BLaER1 treated with 17β-estradiol and CSF1 and Interleukin-3, amounts not matched to agents 10 nM and 100 nM (cell line): ENCODE data around the gene PPP1R9A.

Experiments
- H3K27ac ChIP-seq, 11 experiments: shearing (Covaris generic); formaldehyde crosslinking; 2 replicates each; pipeline ENCODE4 v1.8.1; 2022
- H3K27me3 ChIP-seq, 11 experiments: shearing (Covaris generic); formaldehyde crosslinking; 2 replicates each; pipeline ENCODE4 v1.8.1; 2022
- H3K36me3 ChIP-seq, 11 experiments: shearing (Covaris generic); formaldehyde crosslinking; 2 replicates each; pipeline ENCODE4 v1.8.1; 2022
- H3K4me1 ChIP-seq, 10 experiments: shearing (Covaris generic); formaldehyde crosslinking; 2 replicates each; pipeline ENCODE4 v1.8.1; 2022
- H3K4me2 ChIP-seq, 11 experiments: shearing (Covaris generic); formaldehyde crosslinking; 2 replicates each; pipeline ENCODE4 v1.8.1; 2022
- H3K4me3 ChIP-seq, 10 experiments: shearing (Covaris generic); formaldehyde crosslinking; 2 replicates each; pipeline ENCODE4 v1.8.1; 2022
- H3K9ac ChIP-seq, 11 experiments: shearing (Covaris generic); formaldehyde crosslinking; 2 replicates each; pipeline ENCODE4 v1.8.1; 2022
- H3K9me3 ChIP-seq, 11 experiments: shearing (Covaris generic); formaldehyde crosslinking; replicated peaks in 1 of 11; 2 replicates each; pipeline ENCODE4 v1.8.1; 2022
- H4K20me1 ChIP-seq, 11 experiments: shearing (Covaris generic); formaldehyde crosslinking; 2 replicates each; pipeline ENCODE4 v1.8.1; 2022
- Cebpa-rat ChIP-seq, 11 experiments: shearing (Covaris generic); IDR thresholded peaks; 2 replicates each; pipeline ENCODE4 v1.8.1; 2022

Gene PPP1R9A

GRCh38 chr7:94933256-94933990 lies 26.0 kb downstream of the PPP1R9A start:
- Histone ChIP-seq H3K4me3 (no peak overlapping the region), H3K4me2 (no peak overlapping the region), H4K20me1 (no peaks in the 10 kb centered on the region; a peak in 1 of 22 replicates), H3K36me3 (no peaks in the 10 kb centered on the region), H3K27ac (no peak overlapping the region), H3K4me1 (no peaks in the 10 kb centered on the region), H3K9me3 (no peaks in the 10 kb centered on the region), H3K9ac (no peak overlapping the region), H3K27me3 (peaks cover 0 to 33% (median 0%) of the 10 kb centered on the region in 11 experiments; a peak in 4 of 22 replicates)
- no peak for TF ChIP-seq Cebpa-rat (IDR thresholded peaks at IDR 0.05)

- H3K4me1 ChIP-seq, result peaks cover 0 to 6% (median 4%) of the 10 kb centered on the region in 10 experiments; a peak in 8 of 20 replicates
- no peak overlapping the region for H3K9ac ChIP-seq
- no peak overlapping the region for H3K4me2 ChIP-seq
- H4K20me1 ChIP-seq, result no peaks in the 10 kb centered on the region; a peak in 1 of 22 replicates
- no peaks in the 10 kb centered on the region for H3K9me3 ChIP-seq
- no peaks in the 10 kb centered on the region for H3K36me3 ChIP-seq
- no peak for TF ChIP-seq Cebpa-rat (IDR thresholded peaks at IDR 0.05)
- no peaks in the 10 kb centered on the region for H3K27me3 ChIP-seq
- H3K4me3 ChIP-seq, result no peak overlapping the region
- no peak overlapping the region for H3K27ac ChIP-seq
Observed at GRCh38 chr7:94939395-94939794, 32.0 kb downstream of the PPP1R9A start.

- Histone ChIP-seq H4K20me1 (no peaks in the 10 kb centered on the region; a peak in 1 of 22 replicates), H3K4me1 (peaks cover 0 to 6% (median 4%) of the 10 kb centered on the region in 10 experiments; a peak in 8 of 20 replicates), H3K27ac (no peak overlapping the region), H3K9ac (no peak overlapping the region), H3K27me3 (no peaks in the 10 kb centered on the region), H3K4me2 (no peak overlapping the region), H3K36me3 (no peaks in the 10 kb centered on the region), H3K4me3 (no peak overlapping the region), H3K9me3 (no peaks in the 10 kb centered on the region)
- no peak for TF ChIP-seq Cebpa-rat (IDR thresholded peaks at IDR 0.05)
Observed at GRCh38 chr7:94940241-94940640, 32.8 kb downstream of the PPP1R9A start.

DNA sequence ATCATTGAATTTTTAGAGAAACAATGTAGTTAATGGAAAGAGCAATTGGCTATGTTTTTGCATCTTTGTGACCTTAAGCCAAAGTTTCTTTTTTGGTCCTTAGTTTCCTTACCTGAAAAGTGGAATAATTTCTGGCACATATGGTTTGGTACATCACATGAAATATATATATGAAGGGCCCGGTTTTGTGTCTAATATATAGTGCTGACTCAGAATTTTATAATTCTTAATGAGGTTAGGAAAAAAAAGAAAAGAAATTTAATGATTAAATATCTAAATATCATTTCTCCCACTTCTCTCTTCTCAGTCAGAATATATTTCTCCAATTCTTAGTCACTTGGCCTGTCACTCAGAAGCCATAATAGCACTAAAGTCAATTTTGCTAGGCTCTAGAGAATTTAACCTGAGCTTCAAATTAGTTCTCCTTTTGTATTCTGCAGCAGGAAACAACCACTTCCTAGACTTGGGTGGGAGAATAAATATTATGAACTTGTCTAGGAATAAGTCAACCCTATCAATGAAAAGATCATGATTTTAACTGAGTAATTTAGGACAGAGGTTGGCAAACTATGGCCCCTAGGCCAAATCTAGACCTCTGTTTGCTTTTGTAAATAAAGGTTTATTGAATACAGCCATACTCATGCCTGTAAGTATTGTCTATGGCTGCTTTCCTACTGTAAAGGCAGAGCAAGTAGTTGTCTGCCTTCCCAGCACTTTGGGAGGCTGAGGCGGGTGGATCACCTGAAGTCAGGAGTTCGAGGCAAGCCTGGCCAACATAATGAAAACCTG lies 34.6 kb downstream of the PPP1R9A start:
- no peaks in the 10 kb centered on the region; a peak in 1 of 22 replicates for H4K20me1 ChIP-seq
- H3K27me3 ChIP-seq, result no peaks in the 10 kb centered on the region
- H3K4me3 ChIP-seq, result no peak overlapping the region
- no peak overlapping the region for H3K27ac ChIP-seq
- peak overlapping the region in 4 of 11 experiments; percentile 9 to 29 (median 20); a peak in 4 of 22 replicates for H3K4me2 ChIP-seq
- H3K9me3 ChIP-seq, result no peaks in the 10 kb centered on the region
- TF ChIP-seq Cebpa-rat (IDR thresholded peaks at IDR 0.05), result no peak
- H3K4me1 ChIP-seq, result peaks cover 0 to 6% (median 4%) of the 10 kb centered on the region in 10 experiments; a peak in 8 of 20 replicates
- H3K9ac ChIP-seq, result no peak overlapping the region
- H3K36me3 ChIP-seq, result no peaks in the 10 kb centered on the region

DNA sequence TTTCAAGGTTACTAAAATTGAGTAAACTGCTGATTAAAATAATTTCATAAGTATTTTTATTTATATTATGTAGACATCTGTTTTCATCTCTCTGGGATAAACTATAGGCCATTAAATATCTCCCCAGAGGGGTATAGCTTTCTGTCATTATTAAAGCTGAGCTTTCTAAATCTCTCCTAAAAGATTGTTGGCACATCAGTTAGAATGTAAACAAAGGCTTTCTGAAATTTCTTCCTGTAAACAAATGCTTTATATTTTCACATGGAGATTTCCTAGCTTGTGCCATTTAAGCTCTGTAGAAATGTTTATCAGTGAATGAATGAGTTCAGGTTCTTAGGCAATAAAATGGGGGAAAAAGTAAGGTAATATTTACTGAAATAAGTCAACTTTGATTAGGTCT lies 35.7 kb downstream of the PPP1R9A start:
- no peak overlapping the region for H3K4me3 ChIP-seq
- H3K27me3 ChIP-seq, result no peaks in the 10 kb centered on the region
- peaks cover 0 to 6% (median 4%) of the 10 kb centered on the region in 10 experiments; a peak in 8 of 20 replicates for H3K4me1 ChIP-seq
- TF ChIP-seq Cebpa-rat (IDR thresholded peaks at IDR 0.05), result no peak
- no peak overlapping the region for H3K9ac ChIP-seq
- H3K9me3 ChIP-seq, result no peaks in the 10 kb centered on the region
- H3K27ac ChIP-seq, result no peak overlapping the region
- H3K4me2 ChIP-seq, result no peak overlapping the region
- no peaks in the 10 kb centered on the region; a peak in 1 of 22 replicates for H4K20me1 ChIP-seq
- H3K36me3 ChIP-seq, result no peaks in the 10 kb centered on the region

- H3K9ac ChIP-seq, result no peak overlapping the region
- no peaks in the 10 kb centered on the region for H3K4me1 ChIP-seq
- H3K4me2 ChIP-seq, result no peak overlapping the region
- no peaks in the 10 kb centered on the region for H3K9me3 ChIP-seq
- no peaks in the 10 kb centered on the region for H3K27me3 ChIP-seq
- no peaks in the 10 kb centered on the region for H3K36me3 ChIP-seq
- H3K4me3 ChIP-seq, result no peak overlapping the region
- no peak for TF ChIP-seq Cebpa-rat (IDR thresholded peaks at IDR 0.05)
- H4K20me1 ChIP-seq, result no peaks in the 10 kb centered on the region
- H3K27ac ChIP-seq, result no peak overlapping the region
Observed at GRCh38 chr7:94949532-94949931, 42.1 kb downstream of the PPP1R9A start.

GRCh38 chr7:94955807-94956206 lies 48.4 kb downstream of the PPP1R9A start:
- Histone ChIP-seq H4K20me1 (no peaks in the 10 kb centered on the region), H3K27me3 (no peaks in the 10 kb centered on the region), H3K27ac (no peak overlapping the region), H3K9me3 (no peaks in the 10 kb centered on the region), H3K4me3 (no peak overlapping the region), H3K9ac (no peak overlapping the region), H3K36me3 (no peaks in the 10 kb centered on the region), H3K4me2 (no peak overlapping the region), H3K4me1 (no peaks in the 10 kb centered on the region)
- TF ChIP-seq Cebpa-rat (IDR thresholded peaks at IDR 0.05), result no peak

GRCh38 chr7:94957061-94957460 lies 49.7 kb downstream of the PPP1R9A start:
- no peak for TF ChIP-seq Cebpa-rat (IDR thresholded peaks at IDR 0.05)
- H3K9ac ChIP-seq, result no peak overlapping the region
- no peaks in the 10 kb centered on the region for H4K20me1 ChIP-seq
- no peaks in the 10 kb centered on the region for H3K36me3 ChIP-seq
- H3K27me3 ChIP-seq, result no peaks in the 10 kb centered on the region
- no peak overlapping the region for H3K4me2 ChIP-seq
- H3K4me1 ChIP-seq, result no peaks in the 10 kb centered on the region
- H3K9me3 ChIP-seq, result no peaks in the 10 kb centered on the region
- no peak overlapping the region for H3K4me3 ChIP-seq
- no peak overlapping the region for H3K27ac ChIP-seq

DNA sequence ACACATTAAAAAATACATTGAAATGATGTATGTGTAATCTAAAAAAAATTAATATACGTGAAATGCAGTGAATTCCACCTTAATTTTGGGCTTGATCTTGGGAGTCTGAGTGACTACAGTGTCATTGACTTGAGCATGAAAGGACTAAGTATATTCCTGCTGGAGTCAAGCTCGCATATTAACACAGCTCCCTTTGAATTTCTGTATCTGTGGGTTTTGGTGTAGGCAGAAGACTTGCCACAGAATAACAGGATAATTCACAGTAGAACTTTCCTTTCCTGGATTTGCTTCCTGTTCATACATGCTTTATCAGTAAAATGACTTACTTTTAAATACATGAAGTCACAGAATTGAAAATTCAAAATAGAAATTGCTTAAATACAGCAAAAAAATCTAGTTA lies 55.3 kb downstream of the PPP1R9A start:
- no peak overlapping the region for H3K9ac ChIP-seq
- no peaks in the 10 kb centered on the region for H3K36me3 ChIP-seq
- H3K27ac ChIP-seq, result no peak overlapping the region
- no peak overlapping the region for H3K4me2 ChIP-seq
- no peaks in the 10 kb centered on the region for H4K20me1 ChIP-seq
- H3K4me1 ChIP-seq, result no peaks in the 10 kb centered on the region
- TF ChIP-seq Cebpa-rat (IDR thresholded peaks at IDR 0.05), result no peak
- H3K4me3 ChIP-seq, result no peak overlapping the region
- no peaks in the 10 kb centered on the region for H3K27me3 ChIP-seq
- peaks cover 0 to 15% (median 6%) of the 10 kb centered on the region in 11 experiments; a peak in 9 of 22 replicates for H3K9me3 ChIP-seq
